Esophagus squamous epithelium (tissue), 5 donors: Measurements from ENCODE around the gene EPB41L4B. TPM values are rescaled to one million over a fixed set of nuclear protein-coding genes. Genes with fewer than 3 reads are reported as not detected.

Source experiments
- DNase-seq: peaks from one replicate; lab custom pipeline; 2025; lab: John Stamatoyannopoulos, UW
- H3K27ac ChIP-seq, 4 donors: fragments of 200-600 bp; sonication (generic); one replicate each; pipeline ENCODE4 v1.5.1; 2016 to 2019; ENCODE audit warnings: mild to moderate bottlenecking in 1 of 4
- H3K27me3 ChIP-seq, 4 donors: fragments of 200-600 bp; sonication (generic); 1 replicate in 3 of 4; 2 replicates in 1 of 4; pipeline versions ENCODE4 v1.5.1 to v1.6.0; 2017 to 2021; ENCODE audit warnings: antibody characterized with exemption in 1 of 4
- H3K36me3 ChIP-seq, 3 donors: fragments of 200-600 bp; sonication (generic); one replicate each; pipeline ENCODE4 v1.5.1; 2016 to 2019
- H3K4me1 ChIP-seq, 3 donors: fragments of 200-600 bp; sonication (generic); one replicate each; pipeline ENCODE4 v1.5.1; 2017 to 2019
- H3K4me3 ChIP-seq, 4 donors: fragments of 200-600 bp; sonication (generic); 1 replicate in 3 of 4; 2 replicates in 1 of 4; pipeline ENCODE4 v1.5.1; 2016 to 2019; ENCODE audit warnings: mild to moderate bottlenecking in 2 of 4, moderate library complexity in 1 of 4
- H3K9me3 ChIP-seq, 3 donors: fragments of 200-600 bp; sonication (generic); one replicate each; pipeline ENCODE4 v1.5.1; 2016 to 2019
- POLR2A ChIP-seq, 4 donors: fragments of 450-650 bp; IDR thresholded peaks; one replicate each; pipeline ENCODE4 v1.6.1; 2017; ENCODE audit warnings: antibody characterized with exemption in 4 of 4, mild to moderate bottlenecking in 4 of 4, moderate library complexity in 3 of 4
- WGBS, 2 donors: methylation state at CpG; one replicate each; pipeline ENCODE4 v1.1.5; 2018; 5-methylcytosine and 5-hydroxymethylcytosine counted together
- intact Hi-C: fragments of 100-400 bp; cut with DNase I; formaldehyde crosslinking; loops from one replicate; pipeline ENCODE4 v1.15.0; 2022
- total RNA-seq, 4 donors: library from RNA; depleted of rRNA; stranded (reverse); fragments of >200 nt; gene quantifications; one replicate each; pipeline ENCODE4 v1.1.0, GENCODE V29; 2016
- TF ChIP-seq, protein P1 (sequence below), 6 experiments: fragments of 450-650 bp in 4 of 6; fragments of 200-600 bp in 2 of 6; sonication (generic) in 2 of 6; IDR thresholded peaks; one replicate each; pipeline ENCODE4 v1.5.1; 2016 to 2019; ENCODE audit warnings: antibody characterized with exemption in 6 of 6, mild to moderate bottlenecking in 4 of 6, moderate library complexity in 4 of 6
- donor health status: DM: yes; HTN: yes; CAD: no.

EPB41L4B gene
- total RNA-seq, 4 donors from 2014 or later = 0.45 to 3.8 (median 1.8) TPM

DNA sequence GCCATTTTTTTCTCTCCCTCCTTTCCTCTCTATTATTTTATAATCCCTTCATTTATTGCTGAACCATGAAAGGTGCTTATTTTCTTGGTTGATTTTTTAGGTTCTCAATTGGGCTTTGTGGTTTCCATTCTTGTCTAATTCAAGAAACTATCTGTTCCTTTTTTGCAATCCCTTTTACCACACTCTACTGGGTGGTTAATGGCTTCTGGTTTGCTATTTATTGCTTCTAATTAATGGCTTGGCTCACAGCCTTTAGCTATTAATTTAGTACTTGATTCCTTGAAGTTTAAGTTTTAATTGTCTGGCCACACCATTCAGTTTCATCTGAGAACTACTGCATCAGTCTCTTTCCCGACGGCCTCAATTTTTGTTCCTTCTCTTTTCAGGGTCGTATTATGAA is 159.4 kb downstream of the EPB41L4B start:
- TF ChIP-seq, protein P1, sequence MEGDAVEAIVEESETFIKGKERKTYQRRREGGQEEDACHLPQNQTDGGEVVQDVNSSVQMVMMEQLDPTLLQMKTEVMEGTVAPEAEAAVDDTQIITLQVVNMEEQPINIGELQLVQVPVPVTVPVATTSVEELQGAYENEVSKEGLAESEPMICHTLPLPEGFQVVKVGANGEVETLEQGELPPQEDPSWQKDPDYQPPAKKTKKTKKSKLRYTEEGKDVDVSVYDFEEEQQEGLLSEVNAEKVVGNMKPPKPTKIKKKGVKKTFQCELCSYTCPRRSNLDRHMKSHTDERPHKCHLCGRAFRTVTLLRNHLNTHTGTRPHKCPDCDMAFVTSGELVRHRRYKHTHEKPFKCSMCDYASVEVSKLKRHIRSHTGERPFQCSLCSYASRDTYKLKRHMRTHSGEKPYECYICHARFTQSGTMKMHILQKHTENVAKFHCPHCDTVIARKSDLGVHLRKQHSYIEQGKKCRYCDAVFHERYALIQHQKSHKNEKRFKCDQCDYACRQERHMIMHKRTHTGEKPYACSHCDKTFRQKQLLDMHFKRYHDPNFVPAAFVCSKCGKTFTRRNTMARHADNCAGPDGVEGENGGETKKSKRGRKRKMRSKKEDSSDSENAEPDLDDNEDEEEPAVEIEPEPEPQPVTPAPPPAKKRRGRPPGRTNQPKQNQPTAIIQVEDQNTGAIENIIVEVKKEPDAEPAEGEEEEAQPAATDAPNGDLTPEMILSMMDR (IDR thresholded peaks at IDR 0.05) = no peak
- TF ChIP-seq POLR2A (IDR thresholded peaks at IDR 0.05) = no peak
- Histone ChIP-seq H3K4me3 (no peak overlapping the region), H3K27ac (no peak overlapping the region), H3K36me3 (no peaks in the 10 kb centered on the region), H3K4me1 (peaks cover 0 to under 1% (median 0%) of the 10 kb centered on the region in 3 donors), H3K9me3 (no peaks in the 10 kb centered on the region), H3K27me3 (peaks cover 0 to 29% (median 0%) of the 10 kb centered on the region in 4 donors)
- DNase-seq = no peak
- WGBS, 2 donors = 89 to 97% methylated on average over 3 of the region's 3 CpGs
- intact Hi-C loops = no loop called here

DNA sequence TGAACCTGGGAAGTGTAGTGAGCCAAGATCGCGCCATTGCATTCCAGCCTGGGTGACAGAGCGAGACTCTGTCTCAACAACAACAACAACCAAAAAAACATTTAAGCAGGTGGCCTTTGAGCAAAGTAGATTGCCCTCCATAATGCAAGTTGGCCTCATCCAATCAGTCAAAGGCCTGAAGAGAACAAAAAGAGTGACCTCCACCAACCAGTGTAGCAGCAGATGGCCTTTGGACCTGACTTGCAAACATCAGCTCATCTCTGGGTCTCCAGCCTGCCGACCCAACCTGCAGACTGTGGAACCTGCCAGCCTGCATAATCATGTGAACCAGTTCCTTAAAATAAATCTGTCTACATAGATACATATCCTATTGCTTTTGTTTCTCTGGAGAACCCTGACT is 161.3 kb downstream of the EPB41L4B start:
- 79 to 85% methylated on average over 2 to 4 of the region's 4 CpGs for WGBS, 2 donors
- no peaks in the 10 kb centered on the region for H3K9me3 ChIP-seq
- TF ChIP-seq POLR2A (IDR thresholded peaks at IDR 0.05) = no peak
- TF ChIP-seq, protein P1 (IDR thresholded peaks at IDR 0.05) = no peak
- intact Hi-C loops = no loop called here
- no peak for DNase-seq
- H3K4me3 ChIP-seq = no peak overlapping the region
- H3K4me1 ChIP-seq = no peaks in the 10 kb centered on the region
- H3K36me3 ChIP-seq = no peaks in the 10 kb centered on the region
- no peak overlapping the region for H3K27ac ChIP-seq
- peaks cover 0 to 12% (median 0%) of the 10 kb centered on the region in 4 donors for H3K27me3 ChIP-seq

DNA sequence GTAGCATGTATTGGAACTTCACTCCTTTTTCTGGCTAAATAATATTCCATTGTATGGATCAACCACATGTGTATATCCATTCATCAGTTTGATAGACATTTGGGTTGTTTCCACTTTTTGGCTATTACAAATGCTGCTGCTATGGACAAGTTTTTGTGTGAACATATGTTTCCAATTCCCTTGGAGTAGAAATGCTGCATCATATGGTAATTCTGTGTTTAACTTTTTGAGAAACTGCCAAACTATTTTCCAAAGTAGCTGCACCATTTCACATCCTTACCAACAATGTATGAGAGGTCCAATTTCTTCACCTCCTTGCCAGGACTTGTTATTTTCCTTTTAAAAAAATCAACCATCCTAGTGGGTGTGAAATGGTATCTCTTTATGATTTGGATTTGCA is 162.2 kb downstream of the EPB41L4B start:
- Histone ChIP-seq H3K27me3 (peaks cover 0 to 6% (median 0%) of the 10 kb centered on the region in 4 donors), H3K36me3 (no peaks in the 10 kb centered on the region), H3K4me1 (no peaks in the 10 kb centered on the region), H3K9me3 (no peaks in the 10 kb centered on the region), H3K4me3 (no peak overlapping the region), H3K27ac (no peak overlapping the region)
- TF ChIP-seq POLR2A (IDR thresholded peaks at IDR 0.05) = no peak
- no peak for DNase-seq
- intact Hi-C loops = no loop called here

DNA sequence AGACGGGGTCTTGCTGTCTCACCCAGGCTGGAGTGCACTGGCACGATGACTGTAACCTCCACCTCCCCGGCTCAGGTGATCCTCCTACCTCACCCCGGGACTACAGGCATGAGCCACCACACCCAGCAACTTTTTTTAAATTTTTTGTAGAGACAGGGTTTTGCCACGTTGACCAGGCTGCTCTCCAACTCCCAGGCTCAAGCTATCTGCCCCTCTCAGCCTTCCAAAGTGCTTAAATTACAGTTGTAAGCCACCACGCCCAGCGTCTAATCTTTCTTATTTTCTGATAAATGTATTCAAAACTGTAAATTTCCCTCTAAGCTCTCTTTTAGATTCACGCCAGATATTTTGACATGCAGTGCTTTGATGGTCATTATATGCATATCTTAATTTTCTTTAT is 164.2 kb downstream of the EPB41L4B start:
- TF ChIP-seq, protein P1 (IDR thresholded peaks at IDR 0.05) = no peak
- no peak for TF ChIP-seq POLR2A (IDR thresholded peaks at IDR 0.05)
- no peaks in the 10 kb centered on the region for H3K4me1 ChIP-seq
- H3K27ac ChIP-seq = no peak overlapping the region
- H3K4me3 ChIP-seq = no peak overlapping the region
- H3K36me3 ChIP-seq = no peaks in the 10 kb centered on the region
- intact Hi-C loops = no loop called here
- 76 to 77% methylated on average over 8 of the region's 8 CpGs for WGBS, 2 donors
- peaks cover 0 to 7% (median 0%) of the 10 kb centered on the region in 3 donors for H3K9me3 ChIP-seq
- DNase-seq = no peak
- no peaks in the 10 kb centered on the region for H3K27me3 ChIP-seq

DNA sequence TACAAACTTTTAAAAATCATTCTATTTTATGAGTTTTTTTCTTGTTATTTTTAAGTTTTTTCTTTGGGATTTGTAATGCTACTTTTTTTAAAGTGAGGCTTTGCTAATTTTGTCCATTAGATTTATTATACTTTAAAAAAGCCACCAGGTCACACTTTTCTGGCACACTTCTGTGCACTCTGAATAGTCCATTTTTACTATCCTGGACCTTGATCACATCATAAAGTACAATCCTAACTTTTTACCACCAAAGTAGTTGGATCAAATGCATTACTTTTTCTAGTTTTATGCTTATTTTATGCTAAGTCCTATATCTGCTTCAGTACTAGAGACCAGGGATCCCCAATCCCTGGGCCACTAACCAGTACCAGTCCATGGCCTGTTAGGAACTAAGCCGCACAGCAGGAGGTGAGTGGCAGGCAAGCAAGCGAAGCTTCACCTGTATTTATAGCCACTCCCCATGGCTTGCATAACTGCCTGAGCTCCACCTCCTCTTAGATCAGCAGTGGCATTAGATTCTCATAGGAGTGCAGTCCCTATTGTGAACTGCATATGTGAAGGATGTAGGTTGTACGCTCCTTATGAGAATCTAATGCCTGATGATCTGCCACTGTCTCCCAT is 169.8 kb downstream of the EPB41L4B start:
- TF ChIP-seq, protein P1 (IDR thresholded peaks at IDR 0.05) = no peak
- no peak for TF ChIP-seq POLR2A (IDR thresholded peaks at IDR 0.05)

More for the DNA sequence above, 169.8 kb downstream of the EPB41L4B start:
- no peaks in the 10 kb centered on the region for H3K36me3 ChIP-seq
- H3K4me3 ChIP-seq = no peak overlapping the region
- H3K27me3 ChIP-seq = no peaks in the 10 kb centered on the region
- H3K4me1 ChIP-seq = no peaks in the 10 kb centered on the region
- H3K27ac ChIP-seq = no peak overlapping the region
- intact Hi-C loops = no loop called here
- DNase-seq = no peak
- 78 to 100% methylated on average over 1 to 3 of the region's 3 CpGs for WGBS, 2 donors
- H3K9me3 ChIP-seq = peaks cover 0 to 7% (median 0%) of the 10 kb centered on the region in 3 donors
